DMS79 treated with DMSO at 0.1 percent for 48 hours (cell line): ENCODE data around the gene FAHD1.

ENCODE experiments used
- DNase-seq: peaks from one replicate; lab custom pipeline; 2025; lab: John Stamatoyannopoulos, UW

FAHD1 gene

DNA sequence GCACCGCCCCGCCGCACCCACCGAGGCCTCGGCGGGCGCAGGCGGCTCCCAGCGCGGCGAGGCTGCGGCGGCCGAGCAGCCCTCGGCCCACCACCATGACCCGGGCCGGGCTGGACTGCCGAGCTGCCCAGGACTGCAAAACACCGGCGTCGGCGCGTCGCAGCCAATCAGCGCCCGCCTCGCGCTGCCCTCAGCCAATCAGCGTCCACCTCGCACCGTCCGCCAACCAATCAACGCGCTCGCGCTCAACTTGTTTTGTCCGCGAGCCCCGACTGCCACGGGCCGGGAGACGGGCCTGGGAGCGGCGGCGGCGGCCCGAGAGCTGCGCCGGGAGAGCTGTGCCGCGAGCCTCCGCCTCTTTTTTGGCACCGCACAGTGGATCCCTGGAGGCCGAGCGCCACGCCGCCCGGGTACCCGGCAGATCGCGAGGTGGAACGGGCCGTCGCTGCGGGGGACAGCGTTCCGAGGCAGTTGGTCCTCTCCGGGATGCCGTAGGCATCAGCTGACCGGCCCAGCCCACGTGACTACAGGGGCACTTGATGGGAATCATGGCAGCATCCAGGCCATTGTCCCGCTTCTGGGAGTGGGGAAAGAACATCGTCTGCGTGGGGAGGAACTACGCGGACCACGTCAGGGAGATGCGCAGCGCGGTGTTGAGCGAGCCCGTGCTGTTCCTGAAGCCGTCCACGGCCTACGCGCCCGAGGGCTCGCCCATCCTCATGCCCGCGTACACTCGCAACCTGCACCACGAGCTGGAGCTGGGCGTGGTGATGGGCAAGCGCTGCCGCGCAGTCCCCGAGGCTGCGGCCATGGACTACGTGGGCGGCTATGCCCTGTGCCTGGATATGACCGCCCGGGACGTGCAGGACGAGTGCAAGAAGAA, at the start of gene FAHD1, which contains the start of gene HAGH:
TSS of gene FAHD1 (plus strand) at position 516 of the 883 bp plus-strand sequence. CDS start at position 549, 33 bp downstream.
TSS of gene HAGH (minus strand) at position 135 of the 883 bp plus-strand sequence. CDS start at position 97, 38 bp downstream.
- peak; percentile 85 for DNase-seq

GRCh38 chr16:1777375-1778199, 49.4 kb upstream of the FAHD1 start:
- no peak for DNase-seq

DNA sequence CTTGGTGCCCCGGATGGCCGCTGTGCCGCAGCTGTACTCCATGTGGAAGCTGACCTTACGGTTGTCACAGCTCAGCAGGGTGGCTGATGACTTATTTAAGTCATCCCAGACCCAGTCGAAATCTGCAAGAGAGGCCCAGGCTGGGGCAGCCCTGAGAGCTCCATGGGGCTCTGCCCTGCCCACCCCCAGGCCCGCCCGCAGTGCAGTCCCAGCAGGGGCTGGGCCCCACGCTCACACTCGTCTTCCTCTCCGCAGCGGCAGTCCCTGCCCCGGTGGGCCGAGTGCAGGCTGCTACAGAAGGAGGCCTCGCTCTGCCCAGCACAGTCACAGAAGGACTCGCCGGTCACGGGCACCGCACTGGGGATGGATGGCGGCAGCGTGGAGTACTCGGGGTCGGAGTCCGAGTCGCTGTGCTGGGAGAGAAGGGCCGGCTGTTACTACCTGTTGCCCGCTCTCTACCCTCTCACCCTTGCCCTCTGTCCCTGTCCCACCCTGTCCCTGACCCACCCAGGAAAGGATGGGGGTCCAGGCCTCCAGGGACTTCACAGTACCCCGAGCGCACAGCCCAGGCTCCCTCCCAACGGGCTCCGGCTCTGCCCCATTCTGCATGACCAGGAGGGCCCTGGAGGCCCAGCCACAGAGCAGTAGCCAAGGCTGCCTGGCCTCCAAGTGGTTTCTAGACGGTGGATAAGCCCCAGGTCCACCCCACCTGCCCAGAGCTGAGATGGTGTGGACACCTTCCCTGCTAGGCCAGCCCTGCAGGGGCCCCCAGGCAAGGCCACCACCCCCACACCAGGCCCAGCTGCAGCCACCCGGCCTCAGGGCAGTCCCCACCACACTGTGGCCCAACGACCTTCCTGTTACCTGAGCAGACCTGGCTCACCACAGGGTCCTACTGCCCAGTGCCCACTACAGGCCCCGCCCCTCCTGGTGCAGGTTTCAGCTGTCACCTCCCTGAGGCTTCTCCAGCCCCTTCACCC, 48.5 kb upstream of the FAHD1 start:
- DNase-seq, result no peak

DNA sequence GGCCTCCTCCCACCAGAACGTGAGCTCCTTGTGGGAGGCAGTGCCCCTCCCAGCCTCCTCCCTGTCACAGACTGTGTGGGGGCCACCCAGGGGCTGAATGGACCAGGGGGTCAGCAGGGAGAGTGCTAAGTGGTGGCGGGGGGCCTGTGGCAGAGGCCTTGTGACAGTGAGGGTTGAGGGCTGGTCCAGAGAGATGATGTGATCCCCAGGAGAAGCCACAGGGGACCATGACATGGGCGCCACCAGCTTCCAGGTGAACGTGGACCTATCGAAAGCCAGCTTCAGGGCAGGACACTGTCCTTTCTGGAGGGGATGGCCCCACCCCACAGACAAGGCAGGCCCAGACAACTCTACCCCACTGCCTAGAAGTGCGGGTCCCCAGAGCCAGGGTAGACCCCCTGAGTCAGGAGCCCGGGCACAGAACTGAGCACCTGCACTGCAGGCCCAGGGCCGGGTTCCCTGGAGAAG, 47.7 kb upstream of the FAHD1 start:
- no peak for DNase-seq

- DNase-seq, result no peak
These were observed 47.0 kb upstream of the FAHD1 start for GRCh38 chr16:1779741-1780676.

- no peak for DNase-seq
These were observed 46.3 kb upstream of the FAHD1 start for GRCh38 chr16:1780677-1781072.

DNA sequence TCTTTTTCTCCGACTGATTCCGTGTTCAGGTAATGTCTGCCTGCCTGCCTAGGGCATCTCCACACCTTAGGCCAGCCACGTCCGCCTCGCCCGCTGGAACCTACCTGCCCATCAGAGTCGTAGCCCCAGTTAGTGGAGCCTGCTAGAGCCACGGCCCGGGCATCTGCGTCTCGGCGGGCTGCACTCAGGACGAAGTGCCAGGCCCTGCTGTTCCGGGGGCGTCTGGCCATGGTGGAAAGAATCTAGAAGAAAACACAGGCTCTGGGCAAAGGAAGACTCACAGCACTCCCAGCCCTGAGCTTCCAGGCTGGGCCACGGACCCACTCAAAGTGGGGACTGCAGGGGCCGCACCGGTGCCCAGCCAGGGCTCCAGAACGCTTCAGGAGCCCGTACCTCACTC, 45.8 kb upstream of the FAHD1 start:
- no peak for DNase-seq

DNA sequence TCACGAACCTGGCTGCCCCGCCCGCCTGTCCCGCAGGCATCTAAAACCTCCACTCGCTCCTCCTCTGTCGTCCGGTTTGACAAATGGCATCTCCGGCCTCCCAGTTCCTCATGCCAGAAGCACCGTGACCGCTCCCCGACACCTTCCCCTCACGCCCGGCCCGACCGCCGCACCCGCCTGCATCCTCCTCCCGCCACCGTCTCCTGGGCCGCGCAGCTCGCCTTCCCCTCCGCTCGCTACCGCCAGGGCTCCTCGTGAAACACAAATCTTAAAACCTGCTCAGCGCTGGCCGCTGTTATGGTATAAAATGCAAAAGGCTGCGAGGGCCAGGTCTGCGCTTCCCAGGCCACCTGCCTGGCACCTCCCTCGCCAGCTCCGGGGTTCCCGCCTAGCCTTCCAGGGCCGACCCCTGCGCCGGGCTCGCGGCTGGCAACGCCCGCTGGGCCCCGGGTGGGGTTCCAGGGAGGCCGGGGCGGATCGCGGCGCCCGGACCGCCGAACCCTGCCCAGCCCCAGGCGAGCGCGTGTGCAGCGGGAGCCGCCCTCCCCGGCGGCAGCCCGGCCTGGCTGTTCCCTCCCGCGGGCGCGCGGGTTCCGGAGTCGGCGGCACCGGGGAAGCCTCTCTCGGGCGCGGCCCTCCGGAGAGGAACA, 45.1 kb upstream of the FAHD1 start:
- DNase-seq, result no peak

- DNase-seq, result peak; percentile 97
These were observed 44.4 kb upstream of the FAHD1 start, which contains the start of the genes NUBP2 and SPSB3 for GRCh38 chr16:1782408-1783264. Gene NUBP2, plus strand, starts transcription at chr16:1782960. Its CDS starts 61 bp downstream, at chr16:1783021. Gene SPSB3, minus strand, starts transcription at chr16:1782571. Its CDS starts 1,088 bp downstream, at chr16:1781483.

DNA sequence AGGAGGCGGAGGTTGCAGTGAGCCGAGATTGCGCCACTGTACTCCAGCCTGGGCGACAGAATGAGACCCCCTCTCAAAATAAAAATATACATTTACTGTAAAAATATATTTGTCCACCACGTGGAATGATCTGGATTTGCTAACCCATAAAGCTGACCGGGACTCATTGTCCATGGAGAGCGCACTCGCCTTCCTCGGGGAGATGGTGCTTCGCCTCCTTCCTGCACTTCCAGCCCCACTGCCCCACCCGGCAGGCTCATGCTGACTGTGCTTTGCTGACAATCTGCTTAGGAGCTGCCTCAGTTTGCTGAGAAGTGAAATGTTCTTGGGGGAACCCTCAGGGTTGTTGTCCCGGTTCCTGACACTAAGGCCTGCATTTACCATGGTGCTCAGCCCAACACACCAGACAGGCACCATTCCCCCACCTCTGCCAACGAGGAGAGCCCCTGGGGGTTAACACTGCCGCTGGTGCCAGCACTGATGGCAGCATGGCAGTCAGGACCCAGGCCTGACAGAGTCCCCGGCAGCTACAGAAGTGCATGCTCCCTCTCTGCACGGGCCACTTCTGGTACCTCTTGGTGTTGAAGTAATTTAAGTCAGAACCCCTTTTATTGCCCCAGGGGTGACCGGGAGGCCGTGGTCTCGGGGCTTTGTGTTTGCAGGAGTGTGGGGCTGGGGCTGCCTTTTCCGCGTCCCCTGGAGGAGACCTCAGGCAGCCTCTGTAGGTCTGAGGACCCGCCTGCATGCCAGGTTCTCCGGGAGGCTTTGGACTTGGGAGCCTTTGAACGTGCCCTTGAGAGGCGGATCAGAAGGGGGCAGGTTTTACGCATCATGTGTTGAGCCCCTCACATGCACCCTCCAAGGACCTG, 41.8 kb upstream of the FAHD1 start:
- DNase-seq, result no peak

GRCh38 chr16:1785846-1786170, 41.2 kb upstream of the FAHD1 start:
- DNase-seq, result no peak

DNA sequence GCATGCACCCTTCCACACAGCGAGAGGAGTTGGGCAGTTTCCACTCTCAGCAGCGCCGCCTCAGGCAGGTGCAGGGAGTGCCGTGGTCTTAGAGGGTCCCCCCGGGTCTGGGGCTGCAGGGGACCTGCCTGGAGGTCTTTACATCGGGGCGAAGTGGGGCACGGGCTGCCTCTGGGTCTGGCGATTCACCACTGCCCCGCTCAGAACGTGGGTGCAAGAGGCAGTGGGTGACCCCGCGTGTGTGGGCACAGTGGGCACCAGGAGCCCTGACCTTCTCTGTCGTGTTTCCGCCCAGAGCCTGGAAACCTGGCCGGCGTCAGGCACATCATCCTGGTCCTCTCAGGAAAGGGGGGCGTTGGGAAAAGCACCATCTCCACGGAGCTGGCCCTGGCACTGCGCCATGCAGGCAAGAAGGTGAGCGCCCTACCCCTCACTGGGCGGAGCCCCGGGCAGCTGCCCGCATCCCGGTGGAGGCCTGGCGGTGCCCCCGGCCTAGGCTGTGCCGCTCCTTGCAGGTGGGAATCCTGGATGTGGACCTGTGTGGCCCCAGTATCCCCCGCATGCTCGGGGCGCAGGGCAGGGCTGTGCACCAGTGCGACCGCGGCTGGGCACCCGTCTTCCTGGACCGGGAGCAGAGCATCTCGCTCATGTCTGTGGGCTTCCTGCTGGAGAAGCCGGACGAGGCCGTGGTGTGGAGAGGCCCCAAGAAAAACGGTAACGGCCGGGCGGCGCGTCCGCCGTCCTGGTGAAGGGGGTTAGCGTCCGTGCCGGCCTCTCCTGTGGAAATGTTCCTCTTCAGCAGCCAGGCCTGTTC, 40.6 kb upstream of the FAHD1 start:
- DNase-seq, result no peak

DNA sequence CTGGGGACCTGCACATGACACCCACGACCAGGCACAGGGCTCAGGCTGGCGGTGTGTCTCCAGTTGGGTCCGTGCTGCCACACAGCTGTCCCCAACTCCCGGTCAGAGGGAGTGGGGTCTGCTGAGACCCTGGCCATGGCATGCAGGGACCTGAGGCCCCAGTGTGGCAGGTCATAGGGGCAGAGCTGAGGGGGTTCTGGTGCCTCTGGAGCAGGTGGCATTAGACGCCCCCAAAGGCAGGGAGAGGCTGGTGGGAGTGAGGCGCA, 40.0 kb upstream of the FAHD1 start:
- DNase-seq, result no peak

DNA sequence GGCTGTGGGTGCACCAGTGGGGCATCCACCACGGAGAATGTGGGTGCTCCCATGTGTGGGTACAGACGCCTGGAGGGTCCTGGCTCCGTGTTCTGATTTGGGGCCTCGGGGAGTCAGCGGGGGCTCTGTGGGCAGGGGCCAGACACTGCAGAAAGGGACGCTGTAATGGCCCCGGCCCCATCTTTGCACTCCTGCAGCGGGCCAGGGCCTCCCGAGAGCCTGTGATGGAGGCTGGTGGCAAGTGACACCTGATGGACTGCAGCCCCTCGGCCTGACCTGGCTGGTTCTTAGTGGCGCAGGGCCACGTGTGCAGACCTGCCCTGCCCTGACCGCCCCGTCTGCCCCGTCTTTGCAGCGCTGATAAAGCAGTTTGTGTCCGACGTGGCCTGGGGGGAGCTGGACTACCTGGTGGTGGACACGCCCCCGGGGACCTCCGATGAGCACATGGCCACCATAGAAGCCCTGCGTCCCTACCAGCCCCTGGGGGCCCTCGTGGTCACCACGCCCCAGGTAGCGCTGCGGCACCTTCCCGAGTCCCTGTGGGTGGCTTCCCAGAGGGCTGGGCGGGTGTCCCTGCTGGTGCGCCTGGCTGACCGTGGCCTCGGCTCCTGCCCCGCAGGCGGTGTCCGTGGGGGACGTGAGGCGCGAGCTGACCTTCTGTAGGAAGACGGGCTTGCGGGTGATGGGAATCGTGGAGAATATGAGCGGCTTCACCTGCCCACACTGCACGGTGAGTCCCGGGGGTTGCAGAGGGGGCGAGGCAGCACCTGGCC, 39.5 kb upstream of the FAHD1 start:
- DNase-seq, result no peak

GRCh38 chr16:1788095-1788707, 38.8 kb upstream of the FAHD1 start:
- no peak for DNase-seq

DNA sequence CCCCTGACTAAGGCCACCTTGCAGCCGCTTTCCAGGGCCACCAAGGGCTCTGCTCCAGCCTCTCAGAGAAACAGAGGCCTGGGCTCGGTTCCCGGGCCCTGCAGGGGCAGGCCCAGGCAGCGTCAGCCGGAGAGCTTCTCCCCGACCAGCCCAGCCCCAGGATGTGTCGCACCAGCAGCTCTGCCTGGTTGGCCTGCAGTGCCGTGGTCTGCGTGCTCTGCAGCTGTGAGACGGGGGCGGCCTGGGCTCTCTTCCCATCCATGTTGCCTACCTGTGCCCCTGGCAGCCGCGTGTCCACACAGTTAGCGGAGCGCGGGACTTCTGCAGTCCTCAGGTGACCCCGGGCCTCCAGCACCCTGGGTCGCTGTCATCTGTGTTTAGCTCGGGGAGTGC, 38.3 kb upstream of the FAHD1 start:
- no peak for DNase-seq
